Stimulated activated CD4-positive, alpha-beta T cell treated with anti-CD3 and anti-CD28 coated beads, Interleukin-4, amount 100 ng/mL, for 1 hour (primary cell): ENCODE data around the gene PSD.

ENCODE experiments used
- DNase-seq: peaks from one replicate; pipeline ENCODE4 v3.0.0-alpha.2; 2020

PSD gene

DNA sequence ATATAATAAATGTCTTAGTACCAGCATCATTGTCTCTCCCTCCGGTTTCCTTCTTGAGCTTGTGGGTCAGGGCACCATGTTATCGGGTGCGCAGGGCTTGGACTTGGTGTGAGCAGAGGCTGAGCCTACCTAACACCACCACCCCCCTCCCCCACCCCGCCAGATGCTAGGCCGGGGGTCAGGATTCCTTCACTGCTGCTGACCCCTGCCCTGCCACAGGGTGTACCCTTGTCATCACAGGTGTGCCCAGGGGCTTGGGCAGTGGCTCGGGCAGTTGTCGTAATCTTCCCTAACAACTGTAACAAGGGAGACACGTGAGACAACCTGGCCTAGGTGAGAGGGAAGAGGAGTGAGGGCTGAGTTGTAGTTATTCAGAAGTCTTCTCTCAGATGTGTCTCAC, 35.7 kb downstream of the PSD start:
- no peak for DNase-seq

- no peak for DNase-seq
Measured at GRCh38 chr10:102381983-102382382, 36.6 kb downstream of the PSD start.

- no peak for DNase-seq
Measured at GRCh38 chr10:102379383-102379782, 39.2 kb downstream of the PSD start.

GRCh38 chr10:102376901-102377300, 41.7 kb downstream of the PSD start:
- no peak for DNase-seq

- DNase-seq, result no peak
Measured at GRCh38 chr10:102375867-102376266, 42.7 kb downstream of the PSD start.

GRCh38 chr10:102375250-102375649, 43.3 kb downstream of the PSD start:
- DNase-seq, result no peak

DNA sequence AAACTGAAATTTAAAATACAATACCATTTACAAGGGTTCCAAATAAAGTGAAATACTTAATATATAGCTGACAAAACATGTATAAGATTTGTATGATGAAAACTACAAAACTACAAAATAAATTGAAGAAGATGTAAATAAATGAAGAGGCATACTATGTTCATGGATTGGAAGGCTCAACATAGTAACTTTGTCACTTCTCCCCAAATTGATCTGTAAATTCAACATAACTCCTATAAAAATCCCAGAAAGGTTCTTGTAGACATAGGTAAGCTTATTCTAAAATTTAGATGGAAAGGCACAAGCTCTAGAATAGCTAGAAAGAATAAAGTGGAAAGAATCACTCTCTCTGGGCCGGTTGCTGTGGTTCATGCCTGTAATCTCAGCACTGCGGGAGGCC, 47.3 kb downstream of the PSD start:
- DNase-seq, result no peak

- no peak for DNase-seq
Measured at GRCh38 chr10:102368077-102368476, 50.5 kb downstream of the PSD start.

GRCh38 chr10:102367441-102367840, 51.1 kb downstream of the PSD start:
- DNase-seq, result no peak

- no peak for DNase-seq
Measured at GRCh38 chr10:102358712-102359382, 59.7 kb downstream of the PSD start.

- DNase-seq, result no peak
Measured at GRCh38 chr10:102354451-102354850, 64.1 kb downstream of the PSD start.
